Right lobe of liver (tissue), 4 donors: Measurements from ENCODE around the gene TMEM222.

Source experiments
- CTCF ChIP-seq, 4 donors: fragments of 200-600 bp in 3 of 4; fragments of 450-650 bp in 1 of 4; IDR thresholded peaks; one replicate each; pipeline versions ENCODE4 v1.5.1 to v1.8.0; 2016 to 2022; ENCODE audit warnings: antibody characterized with exemption in 4 of 4, mild to moderate bottlenecking in 2 of 4
- POLR2A ChIP-seq: fragments of 450-650 bp; IDR thresholded peaks from one replicate; pipeline ENCODE4 v1.6.1; 2017; ENCODE audit warnings: antibody characterized with exemption, mild to moderate bottlenecking
- donor health status: DM: no; HTN: no; CAD: no.
- donor health status: DM: no; HTN: no; CAD: no.
- donor health status: DM: no; HTN: yes; CAD: no.

GRCh38 chr1:27377760-27378495 is 56.0 kb downstream of the TMEM222 start:
- TF ChIP-seq CTCF (IDR thresholded peaks at IDR 0.05) (no peak), POLR2A (no peak)
